ENCODE results near the gene KCNJ4.

Gene KCNJ4

GRCh38 chr22:38455076-38455529 is at the start of gene KCNJ4:
Gene KCNJ4, minus strand, starts transcription at chr22:38455199. Its CDS starts 27,067 bp downstream, at chr22:38428132.
- no peak for DNase-seq

- no peak for DNase-seq
These were observed 48.0 kb upstream of the KCNJ4 start for GRCh38 chr22:38503021-38503420.

GRCh38 chr22:38501797-38502672 is 47.0 kb upstream of the KCNJ4 start:
- DNase-seq: no peak

GRCh38 chr22:38497869-38498268 is 42.9 kb upstream of the KCNJ4 start:
- DNase-seq: no peak

- DNase-seq: no peak
These were observed 39.9 kb upstream of the KCNJ4 start for GRCh38 chr22:38494939-38495338.

GRCh38 chr22:38494498-38494897 is 39.5 kb upstream of the KCNJ4 start:
- no peak for DNase-seq

GRCh38 chr22:38491707-38492348 is 36.8 kb upstream of the KCNJ4 start:
- DNase-seq: peak; percentile 50

GRCh38 chr22:38490915-38491314 is 35.9 kb upstream of the KCNJ4 start:
- DNase-seq: peak; percentile 62

GRCh38 chr22:38490475-38490874 is 35.5 kb upstream of the KCNJ4 start:
- DNase-seq: peak; percentile 29

- DNase-seq: no peak
These were observed 34.7 kb upstream of the KCNJ4 start for GRCh38 chr22:38489561-38490145.

GRCh38 chr22:38489142-38489541 is 34.1 kb upstream of the KCNJ4 start:
- no peak for DNase-seq

- peak; percentile 46 for DNase-seq
These were observed 32.9 kb upstream of the KCNJ4 start for GRCh38 chr22:38487946-38488345.

GRCh38 chr22:38485783-38486182 is 30.8 kb upstream of the KCNJ4 start:
- DNase-seq: no peak

- no peak for DNase-seq
These were observed 29.2 kb upstream of the KCNJ4 start for GRCh38 chr22:38484244-38484643.

- DNase-seq: no peak
These were observed 27.8 kb upstream of the KCNJ4 start for GRCh38 chr22:38482662-38483308.

- DNase-seq: no peak
These were observed 26.9 kb upstream of the KCNJ4 start for GRCh38 chr22:38481871-38482332.

- no peak for DNase-seq
These were observed 26.3 kb upstream of the KCNJ4 start for GRCh38 chr22:38481162-38481870.

- DNase-seq: no peak
These were observed 24.3 kb upstream of the KCNJ4 start for GRCh38 chr22:38479096-38479837.

GRCh38 chr22:38477585-38477984 is 22.6 kb upstream of the KCNJ4 start:
- no peak for DNase-seq

GRCh38 chr22:38474003-38474607 is 19.1 kb upstream of the KCNJ4 start:
- DNase-seq: no peak

- no peak for DNase-seq
These were observed 16.2 kb upstream of the KCNJ4 start for GRCh38 chr22:38471237-38471636.

All from DMS53 (cell line).